GM19455 (cell line): ENCODE data around the gene STMN1.
"Not testable (repeated sequence)": the region's sequence is repeated elsewhere in the genome, so short reads cannot be mapped to it uniquely, and the experiment has no call there.

Experiments used
- ATAC-seq: cut with Tn5 transposase; IDR thresholded peaks from one replicate; pipeline ENCODE4 v1.9.1; 2021; ENCODE audit not compliant: unreplicated experiment

The STMN1 gene

DNA sequence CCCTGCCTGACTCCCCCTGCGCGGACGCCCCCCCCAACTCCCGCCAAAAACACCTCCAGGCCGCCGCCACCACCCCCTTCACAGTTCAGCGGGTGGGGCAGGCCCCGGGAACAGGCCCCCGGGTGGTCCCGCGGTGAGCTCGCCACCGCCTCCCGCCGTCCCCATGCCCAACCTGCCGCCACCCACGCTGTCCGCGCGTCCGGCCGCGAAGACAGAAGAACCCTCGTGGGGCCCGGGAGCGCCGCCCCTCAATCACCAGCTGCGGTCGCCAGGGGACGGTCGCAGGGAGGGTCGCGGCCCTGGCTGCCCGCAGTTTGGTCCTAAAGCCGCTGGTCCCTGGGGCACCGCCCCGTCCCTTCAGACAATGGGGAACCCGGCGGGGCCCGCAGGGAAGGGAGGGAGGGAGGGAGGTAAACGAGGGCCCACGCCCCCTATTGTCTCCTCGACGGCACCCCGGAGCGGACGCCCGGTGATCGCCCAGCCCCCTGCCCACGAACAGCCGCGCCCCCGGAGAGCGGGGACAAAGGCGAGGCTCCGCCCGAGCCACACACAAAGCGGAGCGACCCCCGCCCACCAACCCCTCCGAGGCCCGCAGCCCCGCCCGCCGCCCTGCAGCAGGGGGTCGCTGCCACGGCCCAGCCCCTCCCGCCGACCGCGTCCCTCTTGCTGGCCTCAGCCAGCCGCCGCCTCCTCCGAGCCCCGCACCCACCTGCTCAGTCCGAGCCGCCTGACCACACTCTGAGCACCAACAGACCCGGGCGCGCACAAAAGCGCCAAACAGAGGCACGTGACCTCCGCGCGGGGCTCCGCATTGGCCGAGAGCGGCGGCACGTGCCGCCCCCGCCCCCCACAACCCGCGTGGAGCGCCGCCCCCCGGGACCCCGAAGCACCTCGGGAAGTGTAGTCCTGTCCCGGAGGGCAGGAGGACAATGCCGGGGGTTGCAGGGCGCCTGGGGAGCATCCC, at the start of gene STMN1:
Gene STMN1, minus strand, starts transcription at position 740 of the 964 bp plus-strand sequence. CDS start 1,743 bp downstream, outside the sequence.
- ATAC-seq, result peak; percentile 63

DNA sequence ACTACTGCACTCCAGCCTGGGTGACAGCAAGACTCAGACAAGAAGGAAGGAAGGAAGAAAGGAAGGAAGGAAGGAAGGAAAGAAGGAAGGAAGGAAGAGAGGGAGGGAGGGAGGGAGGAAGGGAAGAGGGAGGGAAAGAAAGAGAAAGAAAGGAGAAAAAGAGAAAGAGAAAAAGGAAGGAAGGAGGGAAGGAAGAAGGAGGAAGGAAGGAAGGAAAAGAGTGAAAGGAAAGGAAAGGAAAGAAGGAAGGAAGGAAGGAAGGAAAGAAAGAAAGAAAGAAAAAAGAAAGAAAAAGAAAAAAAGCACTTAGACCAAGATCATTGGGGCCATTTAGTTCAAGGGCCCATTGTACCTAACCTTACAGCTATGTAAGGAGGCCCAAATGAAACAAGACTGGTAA, 49.3 kb upstream of the STMN1 start:
- ATAC-seq, result no peak

DNA sequence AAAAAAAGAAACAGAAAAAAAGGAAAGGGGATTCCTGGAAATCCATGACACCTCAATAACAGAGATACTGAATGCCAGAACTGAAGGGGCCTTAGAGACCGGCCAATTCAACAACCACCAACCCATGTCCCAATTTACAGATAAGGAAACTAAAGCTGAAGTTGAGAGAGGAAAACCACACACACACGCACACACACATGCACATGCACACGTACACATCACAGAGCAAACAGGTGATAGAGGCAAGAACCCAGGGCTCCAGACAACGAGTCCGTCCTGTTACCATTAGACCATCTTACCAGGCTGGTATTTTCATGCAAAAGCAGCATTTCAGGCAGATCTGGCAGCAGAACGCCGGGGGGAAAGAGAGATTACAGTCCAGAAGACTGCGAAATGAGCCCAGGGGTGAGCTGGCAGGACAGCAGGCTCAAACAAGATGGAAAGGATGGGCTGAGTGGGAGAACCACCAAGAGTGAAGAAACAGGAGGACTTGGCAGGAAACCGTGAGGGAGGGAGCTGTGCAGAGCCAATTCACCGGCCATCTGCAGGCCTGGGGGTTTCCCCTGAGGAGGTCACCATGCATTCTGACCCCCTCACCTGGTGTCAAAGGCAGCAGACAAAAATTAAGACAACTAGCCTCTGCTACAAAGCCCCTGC, 48.2 kb upstream of the STMN1 start:
- ATAC-seq, result no peak

DNA sequence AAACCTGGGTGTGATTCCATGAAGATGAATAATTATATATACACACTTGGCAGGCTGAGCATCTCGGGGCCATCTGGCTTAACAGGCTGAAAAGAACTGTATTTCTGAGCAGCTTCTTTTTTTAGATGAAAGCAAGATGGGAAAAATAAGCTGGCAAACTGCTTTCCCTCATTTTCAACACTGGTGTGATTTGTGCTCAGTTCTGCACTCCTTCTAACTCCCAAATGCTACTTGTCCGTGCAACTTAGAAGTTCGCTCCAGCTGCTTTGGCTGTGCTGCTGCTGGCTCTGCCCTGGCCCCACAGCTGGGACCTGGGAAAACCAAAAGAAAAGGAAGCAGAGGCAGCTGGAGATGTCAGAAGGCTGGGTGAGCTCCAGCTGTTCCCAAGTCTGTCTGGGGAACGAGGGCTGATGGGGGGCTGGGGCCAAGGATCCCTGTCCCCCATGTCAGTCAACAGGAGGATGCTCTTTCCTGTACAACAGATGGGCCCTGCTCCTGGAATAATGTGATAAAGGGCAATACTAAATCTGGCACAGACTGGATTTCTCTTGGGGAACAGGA, 46.7 kb upstream of the STMN1 start:
- no peak for ATAC-seq

DNA sequence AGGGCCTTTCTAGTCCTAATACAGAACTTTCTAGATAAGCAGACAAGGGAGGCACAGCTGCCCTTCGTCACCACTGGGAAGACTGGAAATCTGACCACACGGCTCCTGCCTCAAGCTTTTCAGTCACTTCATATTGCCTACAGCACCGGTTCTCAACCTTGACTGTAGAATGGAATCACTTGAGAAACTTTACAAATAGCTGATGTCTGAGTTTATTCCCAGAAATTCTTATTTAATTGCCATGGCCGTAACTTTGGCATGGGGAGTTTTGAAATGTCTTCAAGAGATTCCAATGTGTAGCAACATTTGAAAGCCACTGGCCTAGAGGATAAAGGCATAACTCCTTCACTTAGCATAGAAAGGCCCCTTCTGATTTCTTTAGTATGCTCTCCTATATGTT, 42.4 kb upstream of the STMN1 start:
- ATAC-seq, result no peak

DNA sequence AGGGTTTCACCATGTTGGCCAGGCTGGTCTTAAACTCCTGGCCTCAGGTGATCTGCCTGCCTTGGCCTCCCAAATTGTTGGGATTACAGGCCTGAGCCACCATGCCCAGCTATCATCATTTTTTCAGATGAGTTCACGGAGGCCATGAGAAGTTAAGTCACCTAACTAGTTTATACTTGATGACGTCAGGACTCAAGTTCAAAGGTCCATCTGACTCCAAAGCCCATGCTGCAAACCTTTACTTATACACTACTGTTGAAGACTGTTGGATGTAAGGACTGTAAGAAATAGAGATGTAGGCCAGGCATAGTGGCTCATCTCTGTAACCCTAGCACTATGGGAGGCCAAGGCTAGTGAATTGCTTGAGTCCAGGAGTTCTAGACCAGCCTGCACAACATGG, 40.8 kb upstream of the STMN1 start:
- ATAC-seq, result no peak

DNA sequence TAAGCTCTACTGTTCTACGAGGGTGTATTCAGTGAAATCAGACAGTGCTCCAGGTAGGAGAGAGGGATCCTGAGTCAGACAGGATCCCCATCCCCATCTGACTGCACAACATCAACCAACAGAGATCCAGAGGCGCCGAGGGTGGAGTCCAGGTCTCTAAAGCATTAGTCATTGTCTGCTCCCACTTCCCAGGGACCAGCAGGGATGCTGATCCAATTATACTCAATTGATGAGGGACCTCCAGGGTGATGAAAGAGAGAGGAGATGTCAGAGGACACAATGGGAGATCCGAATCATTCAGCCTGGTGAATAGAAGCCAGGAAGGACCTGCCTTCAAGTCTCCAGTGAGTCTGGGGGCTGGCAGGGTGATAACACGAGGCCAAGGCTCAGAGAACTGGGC, 39.5 kb upstream of the STMN1 start:
- no peak for ATAC-seq

DNA sequence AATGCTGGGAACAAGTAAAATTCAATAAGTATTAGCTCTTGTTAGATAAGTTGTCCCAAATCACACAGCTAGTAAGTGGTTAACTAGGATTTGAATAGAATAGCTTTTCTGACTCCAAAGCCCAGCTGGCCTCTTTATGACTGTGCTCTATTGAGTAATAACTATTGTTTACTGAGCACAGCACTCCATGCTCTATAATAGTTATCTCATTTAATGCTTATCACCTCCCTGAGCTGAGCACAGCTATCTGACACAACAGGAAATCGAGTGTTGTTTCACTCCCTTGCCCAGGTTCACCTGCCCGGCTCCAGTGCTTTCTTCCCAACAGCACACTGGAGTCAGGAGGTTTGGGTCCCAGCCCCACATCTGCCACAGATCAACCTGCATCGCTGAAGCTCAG, 38.8 kb upstream of the STMN1 start:
- no peak for ATAC-seq

DNA sequence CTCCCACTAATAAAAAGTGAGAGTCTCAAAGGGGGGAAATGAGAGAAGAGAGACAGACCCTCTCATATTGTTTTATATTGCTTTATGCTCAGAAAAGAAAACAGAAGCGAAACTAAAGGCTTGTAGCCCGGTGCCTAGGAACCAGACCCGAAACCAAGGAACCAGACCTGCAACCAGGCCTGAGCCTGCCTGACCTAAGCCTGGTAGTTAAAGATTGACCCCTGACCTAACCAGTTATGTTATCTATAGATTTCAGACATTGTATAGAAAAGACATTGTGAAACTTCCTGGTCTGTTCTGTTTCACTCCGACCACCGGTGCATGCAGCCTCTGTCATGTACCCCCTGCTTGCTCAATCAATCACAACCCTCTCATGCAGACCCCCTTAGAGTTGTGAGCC, 37.3 kb upstream of the STMN1 start:
- not testable (repeated sequence) for ATAC-seq

DNA sequence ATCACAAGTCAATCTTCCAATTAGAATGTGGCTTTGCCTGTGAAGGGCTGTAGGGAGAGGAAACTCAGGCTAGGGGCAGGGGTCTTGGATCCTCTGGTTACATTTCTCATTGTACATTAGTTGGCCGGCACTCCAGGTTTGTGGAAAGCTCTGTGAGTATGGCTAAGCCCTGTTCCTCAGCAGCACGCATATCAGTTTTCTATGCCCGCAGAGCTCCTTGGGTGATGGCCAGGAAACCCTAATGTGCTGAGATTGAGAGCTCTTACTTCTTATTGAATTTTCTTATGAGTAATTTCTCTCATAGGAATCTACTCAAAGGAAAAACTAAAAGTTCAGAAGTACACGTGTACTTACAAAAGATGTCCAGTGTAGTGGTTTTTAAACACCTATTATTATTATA, 30.7 kb upstream of the STMN1 start:
- ATAC-seq, result no peak

DNA sequence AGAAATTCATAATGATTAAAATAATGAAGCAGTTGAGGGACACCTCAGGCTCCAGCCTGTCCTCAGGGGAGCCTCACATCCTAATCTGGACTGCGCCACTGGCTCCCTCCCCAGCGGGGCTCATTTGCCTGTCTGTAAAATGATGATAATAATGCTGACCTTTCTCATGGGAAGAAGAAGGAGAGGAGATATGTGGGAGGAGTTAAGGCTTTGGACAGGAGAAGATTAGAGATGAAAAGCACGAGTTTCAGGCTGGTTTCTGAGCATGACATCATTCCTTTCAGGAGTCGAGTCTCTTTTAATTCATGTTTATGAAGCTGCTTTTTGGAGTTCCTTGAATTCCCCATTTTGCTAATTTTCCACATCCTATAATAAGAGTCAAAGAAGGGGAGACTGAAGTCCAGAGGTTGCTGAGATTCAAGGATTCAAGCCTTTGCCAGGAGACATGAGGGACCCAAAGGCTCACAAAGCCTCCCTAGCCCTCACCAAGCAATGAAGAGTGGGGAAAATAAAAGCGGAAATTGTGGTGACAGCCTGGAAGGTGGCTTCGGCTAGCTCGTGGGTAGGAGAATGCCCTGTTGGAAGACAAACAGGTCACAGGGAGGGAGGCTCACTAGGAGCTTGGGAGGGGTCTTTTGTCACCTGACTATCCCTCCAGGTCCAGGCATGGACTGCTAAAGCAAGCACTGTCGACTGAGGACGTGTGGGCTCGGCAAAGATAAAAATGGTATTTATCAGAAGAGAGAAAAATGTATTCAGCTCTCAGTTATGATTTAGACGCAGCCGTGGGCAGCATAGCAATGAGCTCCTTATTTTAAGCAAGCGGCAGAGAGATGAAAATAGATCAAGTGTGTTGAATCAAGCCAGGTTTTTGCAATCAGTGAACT, 27.5 kb upstream of the STMN1 start:
- no peak for ATAC-seq

DNA sequence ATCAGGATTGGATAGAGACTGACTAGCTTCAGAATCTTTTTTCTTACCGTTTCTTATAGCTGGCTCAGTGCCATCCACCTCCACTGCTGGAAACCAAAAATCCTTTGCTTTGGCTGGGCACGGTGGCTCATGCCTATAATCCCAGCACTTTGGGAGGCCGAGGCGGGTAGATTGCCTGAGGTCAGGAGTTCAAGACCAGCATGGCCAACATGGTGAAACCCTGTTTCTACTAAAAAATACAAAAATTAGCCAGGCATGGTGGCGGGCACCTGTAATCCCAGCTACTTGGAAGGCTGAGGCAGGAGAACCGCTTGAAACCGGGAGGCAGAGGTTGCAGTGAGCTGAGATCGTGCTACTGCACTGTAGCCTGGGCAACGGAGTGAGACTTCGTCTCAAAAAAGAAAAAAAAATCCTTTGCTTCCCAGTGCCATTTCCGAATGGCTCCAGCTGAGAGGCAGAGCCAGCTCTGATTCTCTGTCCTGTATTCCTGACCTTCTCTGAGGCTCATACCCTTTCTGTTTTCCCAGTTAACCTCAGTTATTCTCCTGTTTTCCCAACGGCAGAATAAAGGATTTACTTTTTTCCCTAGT, 26.7 kb upstream of the STMN1 start:
- ATAC-seq, result not testable (repeated sequence)

DNA sequence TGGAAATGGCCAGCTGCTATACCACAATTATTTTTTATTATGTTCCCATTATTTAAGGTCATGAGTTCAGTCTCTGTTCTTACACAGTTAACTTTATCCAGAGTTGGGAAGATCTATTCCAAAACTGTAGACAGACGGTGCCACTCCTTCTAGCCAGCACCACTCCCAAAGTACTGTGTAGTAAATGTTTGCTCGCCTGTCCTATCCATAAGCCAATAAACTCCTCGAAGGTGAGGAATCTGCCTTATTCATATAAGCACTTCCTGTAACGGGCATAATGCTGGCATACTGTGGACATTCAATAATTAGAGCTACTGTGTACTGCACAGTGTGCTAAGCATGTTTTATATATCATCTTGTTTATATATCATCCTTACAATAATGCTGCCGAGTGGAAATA, 26.1 kb upstream of the STMN1 start:
- ATAC-seq, result no peak

DNA sequence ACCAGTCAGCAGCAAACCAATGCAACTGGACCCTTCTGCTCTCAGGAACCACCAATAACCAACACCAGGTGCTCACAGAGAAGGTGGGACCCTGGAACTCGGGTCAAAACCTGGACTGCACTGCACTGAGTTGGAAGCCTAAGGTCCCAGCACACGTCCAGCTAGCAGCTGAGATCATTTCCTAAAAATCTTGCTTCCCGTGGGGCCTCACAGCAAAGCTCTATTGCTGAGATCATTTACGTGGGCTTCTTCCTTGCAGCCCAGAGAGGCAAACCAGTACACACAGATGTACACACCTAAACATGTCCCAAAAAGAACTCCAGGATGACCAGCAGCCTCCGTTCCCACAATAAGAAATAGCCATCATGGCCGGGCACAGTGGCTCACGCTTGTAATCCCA, 22.8 kb upstream of the STMN1 start:
- no peak for ATAC-seq

DNA sequence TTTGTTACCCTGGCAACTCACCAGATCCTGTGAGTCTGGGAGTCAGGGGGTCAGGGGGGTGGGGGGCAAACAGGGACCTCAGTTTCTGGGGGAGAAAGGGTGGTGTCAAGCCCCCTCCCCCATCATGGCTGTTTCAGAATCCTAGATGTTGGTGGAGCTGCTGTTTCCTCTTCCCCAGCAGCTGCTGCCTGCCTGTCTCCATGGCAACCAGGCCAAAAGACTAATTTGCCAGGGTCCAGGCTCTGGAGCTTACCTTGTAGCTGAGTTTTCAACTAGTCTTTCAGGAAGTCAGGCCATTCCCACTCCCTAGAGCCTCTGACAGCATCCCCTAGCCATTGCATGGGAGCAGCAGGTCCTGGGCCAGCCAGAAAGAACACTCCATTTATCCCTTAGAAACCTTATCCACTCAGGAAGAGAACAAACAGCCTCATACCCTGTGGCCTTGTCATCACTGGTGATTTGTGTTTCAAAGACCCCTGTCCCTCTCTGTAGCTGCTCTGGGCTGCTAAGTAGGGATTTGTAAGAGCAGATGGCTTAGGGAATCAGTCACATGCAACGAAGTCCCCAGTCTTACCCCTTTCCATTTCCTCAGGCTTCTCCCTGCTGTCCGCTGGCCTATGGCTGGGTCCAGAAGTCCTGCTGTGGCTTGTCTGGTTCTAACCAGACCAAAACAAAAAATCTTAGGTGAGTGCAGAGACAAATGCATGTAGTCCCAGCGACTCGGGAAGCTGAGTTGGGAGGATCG, 21.5 kb upstream of the STMN1 start:
- ATAC-seq, result no peak

DNA sequence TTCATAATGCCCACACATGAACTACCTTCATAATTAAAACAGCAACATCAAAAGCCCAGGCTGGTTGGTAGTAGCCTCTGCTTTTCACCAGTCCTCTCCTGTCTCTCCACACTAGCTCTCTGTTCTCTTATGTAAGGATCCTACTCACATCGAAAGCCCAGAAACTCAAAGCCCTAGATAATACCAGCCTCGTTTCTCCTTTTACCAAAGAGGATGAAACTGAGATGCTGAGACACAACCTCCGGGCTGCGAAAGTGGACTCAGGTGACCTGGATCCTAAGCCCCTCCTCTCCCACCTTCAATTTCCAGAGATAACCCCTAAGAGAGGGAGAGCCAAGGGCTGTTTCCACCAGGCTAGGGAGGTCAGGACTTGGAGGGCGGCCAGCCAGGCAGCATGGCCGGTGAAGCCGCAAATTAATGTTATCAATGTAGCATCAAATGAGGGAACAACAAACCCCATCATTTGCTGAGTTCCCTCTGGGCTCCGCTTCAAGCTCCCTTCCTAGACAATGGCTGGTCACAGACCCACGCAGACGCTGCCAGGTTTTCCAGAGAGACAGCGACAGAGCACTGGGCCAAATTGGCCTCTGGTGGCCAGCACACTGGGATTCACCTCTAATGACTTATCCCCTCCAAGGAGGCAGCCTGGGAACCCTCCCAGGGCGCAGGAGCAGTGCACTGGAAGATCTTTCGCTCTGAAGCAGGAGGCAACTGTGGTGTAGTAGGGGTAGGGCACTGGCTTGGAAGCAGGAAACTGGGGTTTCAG, 20.7 kb upstream of the STMN1 start:
- ATAC-seq, result no peak

DNA sequence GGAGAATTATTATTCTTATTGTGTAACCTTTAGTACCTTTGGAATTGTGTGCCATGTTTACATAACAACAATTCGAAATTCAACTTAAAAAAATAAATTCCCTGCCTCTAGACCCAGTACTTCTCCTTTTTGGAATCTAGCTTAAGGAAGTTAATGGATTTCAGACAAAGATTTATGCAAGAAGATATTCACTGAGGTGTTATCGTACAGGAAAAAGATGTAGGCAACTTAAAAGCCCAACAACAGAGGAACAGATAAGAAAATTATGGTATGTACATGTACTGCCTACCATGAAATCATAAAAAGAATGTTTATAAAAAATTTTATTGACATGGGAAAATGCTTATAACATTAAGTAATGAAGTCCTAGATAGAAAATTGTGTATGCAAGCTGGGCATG, 18.2 kb upstream of the STMN1 start:
- ATAC-seq, result no peak

DNA sequence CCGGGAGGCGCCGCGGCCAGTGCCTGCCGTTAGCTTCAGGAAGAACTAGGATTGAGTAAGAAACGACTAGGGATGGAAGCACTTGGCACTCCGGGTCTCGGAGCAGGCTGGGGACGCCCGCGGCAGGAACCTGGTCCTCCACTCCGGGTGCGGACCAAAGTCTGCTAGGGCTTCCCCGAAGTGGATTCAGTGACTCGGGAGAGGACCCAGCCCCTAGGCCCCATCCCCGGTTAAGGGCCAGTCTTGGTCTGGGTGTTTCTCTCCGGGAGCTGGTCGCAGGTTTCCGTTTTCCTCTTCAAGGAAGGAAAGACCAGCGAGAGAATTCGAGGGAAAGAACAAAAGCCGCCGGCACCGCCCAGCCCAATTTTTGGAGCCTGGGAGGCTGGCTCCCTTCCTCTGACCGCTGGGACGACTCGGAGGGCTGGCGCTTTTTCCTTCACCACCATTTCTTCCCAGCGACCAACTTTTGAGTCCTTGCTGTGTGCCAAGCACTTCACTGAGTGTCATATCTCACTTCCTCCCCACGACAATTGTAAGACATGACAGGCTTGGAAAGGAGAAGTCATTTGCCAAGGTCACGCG, 16.8 kb upstream of the STMN1 start:
- no peak for ATAC-seq
